GM23338 (cell line): ENCODE results near the gene ANKMY2. TPM values are rescaled to one million over a fixed set of nuclear protein-coding genes. Genes with fewer than 3 reads are reported as not detected.

Source experiments
- ATAC-seq: fragments of 200-7000 bp; cut with Tn5 transposase; 3 replicates; pipeline ENCODE4 v1.9.1; 2020
- DNase-seq: peaks from one replicate; pipeline ENCODE4 v3.0.0-alpha.2; 2015; ENCODE audit warnings: low spot score
- H2AFZ ChIP-seq: fragments of 200-600 bp; sonication (generic); 2 replicates; pipeline ENCODE4 v1.8.0; 2016; ENCODE audit warnings: antibody characterized with exemption, mild to moderate bottlenecking, moderate library complexity
- H3F3A ChIP-seq: fragments of 200-600 bp; sonication (generic); replicated peaks from 2 replicates; pipeline ENCODE4 v1.8.0; 2017; ENCODE audit warnings: antibody characterized with exemption, mixed run types, low read depth
- H3K27ac ChIP-seq: fragments of 200-600 bp; sonication (generic); 2 replicates; pipeline ENCODE4 v1.6.1; 2016; ENCODE audit warnings: low read depth
- H3K27me3 ChIP-seq: fragments of 200-600 bp; sonication (generic); 2 replicates; pipeline ENCODE4 v1.8.0; 2016; ENCODE audit warnings: mild to moderate bottlenecking, mixed run types, moderate library complexity; ENCODE audit not compliant: insufficient read depth
- H3K36me3 ChIP-seq: fragments of 200-600 bp; sonication (generic); 2 replicates; pipeline ENCODE4 v1.8.0; 2016; ENCODE audit warnings: mild to moderate bottlenecking; ENCODE audit not compliant: insufficient read depth
- H3K4me1 ChIP-seq: fragments of 200-600 bp; sonication (generic); 2 replicates; pipeline ENCODE4 v1.8.0; 2016; ENCODE audit warnings: mild to moderate bottlenecking, moderate library complexity; ENCODE audit not compliant: insufficient read depth
- H3K4me2 ChIP-seq: fragments of 200-600 bp; sonication (generic); 2 replicates; pipeline ENCODE4 v1.7.1; 2017; ENCODE audit warnings: mixed run types
- H3K4me3 ChIP-seq: fragments of 200-600 bp; sonication (generic); 2 replicates; pipeline ENCODE4 v1.6.1; 2016; ENCODE audit warnings: mixed run types
- H3K79me2 ChIP-seq: fragments of 200-600 bp; sonication (generic); replicated peaks from 2 replicates; pipeline ENCODE4 v1.8.0; 2017; ENCODE audit warnings: mild to moderate bottlenecking; ENCODE audit not compliant: insufficient read depth
- H3K9me2 ChIP-seq: fragments of 200-600 bp; sonication (generic); 2 replicates; pipeline ENCODE4 v1.8.0; 2017; ENCODE audit not compliant: insufficient read depth
- H4K20me1 ChIP-seq: fragments of 200-600 bp; sonication (generic); replicated peaks from 2 replicates; pipeline ENCODE4 v1.8.0; 2017; ENCODE audit warnings: mild to moderate bottlenecking; ENCODE audit not compliant: insufficient read depth
- H3K27ac Mint-ChIP-seq: 2 replicates; pipeline ENCODE4 v1.8.0; 2020; ENCODE audit warnings: inconsistent platforms, mild to moderate bottlenecking, moderate library complexity, mixed read lengths
- H3K27me3 Mint-ChIP-seq: 3 replicates; pipeline ENCODE4 v1.8.0; 2022; ENCODE audit warnings: low read depth, mild to moderate bottlenecking, moderate library complexity, mixed read lengths, inconsistent platforms; ENCODE audit not compliant: insufficient read depth, poor library complexity
- H3K36me3 Mint-ChIP-seq: 3 replicates; pipeline ENCODE4 v1.8.0; 2021; ENCODE audit warnings: low read depth, mild to moderate bottlenecking, inconsistent platforms, moderate library complexity, mixed read lengths
- H3K4me1 Mint-ChIP-seq: 3 replicates; pipeline ENCODE4 v1.8.0; 2020; ENCODE audit warnings: mild to moderate bottlenecking, inconsistent platforms, mixed read lengths
- H3K4me3 Mint-ChIP-seq: 3 replicates; pipeline ENCODE4 v1.8.0; 2021; ENCODE audit warnings: moderate library complexity, mild to moderate bottlenecking, inconsistent platforms, mixed read lengths
- H3K9me3 Mint-ChIP-seq: 3 replicates; pipeline ENCODE4 v1.8.0; 2020; ENCODE audit warnings: moderate library complexity, mild to moderate bottlenecking, inconsistent platforms, mixed read lengths
- CREB1 ChIP-seq: fragments of 250-450 bp; sonication (Bioruptor Pico); IDR thresholded peaks from 2 replicates; pipeline ENCODE4 v1.5.0; 2020; ENCODE audit warnings: low read depth, mild to moderate bottlenecking, moderate library complexity
- CTCF ChIP-seq, 2 experiments: fragments of 200-600 bp in 1 of 2; sonication (generic) in 1 of 2; conservative IDR thresholded peaks; 2 replicates each; pipeline versions ENCODE4 v1.5.1 to v1.6.1; 2016 to 2017; ENCODE audit warnings: antibody characterized with exemption in 2 of 2, low read depth in 2 of 2, mild to moderate bottlenecking in 2 of 2, moderate library complexity in 1 of 2
- EZH2 ChIP-seq: fragments of 200-600 bp; sonication (generic); IDR thresholded peaks from one replicate; pipeline ENCODE4 v1.8.0; 2017; ENCODE audit warnings: antibody characterized with exemption, mild to moderate bottlenecking, low read depth; ENCODE audit not compliant: unreplicated experiment
- EZH2phosphoT487 ChIP-seq: fragments of 200-600 bp; sonication (generic); IDR thresholded peaks from one replicate; pipeline ENCODE4 v1.8.1; 2018; ENCODE audit warnings: antibody characterized with exemption; ENCODE audit not compliant: unreplicated experiment
- JUNB ChIP-seq: IDR thresholded peaks from one replicate; pipeline ENCODE4 v1.6.1; 2016; ENCODE audit warnings: antibody characterized with exemption; ENCODE audit not compliant: unreplicated experiment
- NANOG ChIP-seq: IDR thresholded peaks from 2 replicates; pipeline ENCODE4 v1.6.1; 2016; ENCODE audit warnings: antibody characterized with exemption, borderline replicate concordance
- POLR2AphosphoS5 ChIP-seq: IDR thresholded peaks from 2 replicates; pipeline ENCODE4 v1.6.1; 2016; ENCODE audit warnings: antibody characterized with exemption, low read depth
- STAT1 ChIP-seq: IDR thresholded peaks from one replicate; pipeline ENCODE4 v1.6.1; 2016; ENCODE audit warnings: antibody characterized with exemption; ENCODE audit not compliant: unreplicated experiment
- ZNF114 ChIP-seq: fragments of 250-450 bp; sonication (Bioruptor Pico); IDR thresholded peaks from 2 replicates; pipeline ENCODE4 v1.5.0; 2020; ENCODE audit warnings: mild to moderate bottlenecking, moderate library complexity
- ZNF331 ChIP-seq: fragments of 250-450 bp; sonication (Bioruptor Pico); IDR thresholded peaks from 2 replicates; pipeline ENCODE4 v1.5.0; 2020; ENCODE audit warnings: low read depth, mild to moderate bottlenecking, moderate library complexity
- ZNF462 ChIP-seq: fragments of 250-450 bp; sonication (Bioruptor Pico); IDR thresholded peaks from 2 replicates; pipeline ENCODE4 v1.5.0; 2020; ENCODE audit warnings: mild to moderate bottlenecking, moderate library complexity
- polyA plus RNA-seq: library from polyadenylated mRNA; unstranded; fragments of >200 nt; fragmentation: Nextera tagmentation; extraction: Ambion mirVana; gene quantifications from 2 replicates; pipeline ENCODE4 v1.2.1, GENCODE V29; 2016
- total RNA-seq: library from RNA; depleted of rRNA; stranded (reverse); fragments of >200 nt; shearing (Covaris generic); gene quantifications from 2 replicates; pipeline ENCODE4 v1.2.3, GENCODE V29; 2014
- TF ChIP-seq, protein P1 (sequence below): IDR thresholded peaks from 2 replicates; pipeline ENCODE4 v1.6.1; 2016; ENCODE audit warnings: antibody characterized with exemption
- TF ChIP-seq, protein P2 (sequence below): IDR thresholded peaks from one replicate; pipeline ENCODE4 v1.6.1; 2018; ENCODE audit warnings: antibody characterized with exemption; ENCODE audit not compliant: unreplicated experiment

ANKMY2 gene
- total and polyA plus RNA-seq, 2 experiments from 2014 or later, result 4.4 to 9.5 TPM

- H3K9me2 ChIP-seq, result no peaks in the 10 kb centered on the region
- H3K4me3 ChIP-seq, result no peak overlapping the region
- TF ChIP-seq CREB1, result no peak
- TF ChIP-seq EZH2phosphoT487, result no peak
- no peak for TF ChIP-seq POLR2AphosphoS5
- no peak for TF ChIP-seq ZNF331
- TF ChIP-seq NANOG, result no peak
- no peak for TF ChIP-seq ZNF462
- no peak for TF ChIP-seq EZH2
- TF ChIP-seq, protein P1, sequence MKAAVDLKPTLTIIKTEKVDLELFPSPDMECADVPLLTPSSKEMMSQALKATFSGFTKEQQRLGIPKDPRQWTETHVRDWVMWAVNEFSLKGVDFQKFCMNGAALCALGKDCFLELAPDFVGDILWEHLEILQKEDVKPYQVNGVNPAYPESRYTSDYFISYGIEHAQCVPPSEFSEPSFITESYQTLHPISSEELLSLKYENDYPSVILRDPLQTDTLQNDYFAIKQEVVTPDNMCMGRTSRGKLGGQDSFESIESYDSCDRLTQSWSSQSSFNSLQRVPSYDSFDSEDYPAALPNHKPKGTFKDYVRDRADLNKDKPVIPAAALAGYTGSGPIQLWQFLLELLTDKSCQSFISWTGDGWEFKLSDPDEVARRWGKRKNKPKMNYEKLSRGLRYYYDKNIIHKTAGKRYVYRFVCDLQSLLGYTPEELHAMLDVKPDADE, result no peak
- TF ChIP-seq JUNB, result no peak
- TF ChIP-seq CTCF (conservative IDR thresholded peaks at IDR 0.05; ENCODE audit: low read depth in 2 of 2), result no peak
- TF ChIP-seq, protein P2, sequence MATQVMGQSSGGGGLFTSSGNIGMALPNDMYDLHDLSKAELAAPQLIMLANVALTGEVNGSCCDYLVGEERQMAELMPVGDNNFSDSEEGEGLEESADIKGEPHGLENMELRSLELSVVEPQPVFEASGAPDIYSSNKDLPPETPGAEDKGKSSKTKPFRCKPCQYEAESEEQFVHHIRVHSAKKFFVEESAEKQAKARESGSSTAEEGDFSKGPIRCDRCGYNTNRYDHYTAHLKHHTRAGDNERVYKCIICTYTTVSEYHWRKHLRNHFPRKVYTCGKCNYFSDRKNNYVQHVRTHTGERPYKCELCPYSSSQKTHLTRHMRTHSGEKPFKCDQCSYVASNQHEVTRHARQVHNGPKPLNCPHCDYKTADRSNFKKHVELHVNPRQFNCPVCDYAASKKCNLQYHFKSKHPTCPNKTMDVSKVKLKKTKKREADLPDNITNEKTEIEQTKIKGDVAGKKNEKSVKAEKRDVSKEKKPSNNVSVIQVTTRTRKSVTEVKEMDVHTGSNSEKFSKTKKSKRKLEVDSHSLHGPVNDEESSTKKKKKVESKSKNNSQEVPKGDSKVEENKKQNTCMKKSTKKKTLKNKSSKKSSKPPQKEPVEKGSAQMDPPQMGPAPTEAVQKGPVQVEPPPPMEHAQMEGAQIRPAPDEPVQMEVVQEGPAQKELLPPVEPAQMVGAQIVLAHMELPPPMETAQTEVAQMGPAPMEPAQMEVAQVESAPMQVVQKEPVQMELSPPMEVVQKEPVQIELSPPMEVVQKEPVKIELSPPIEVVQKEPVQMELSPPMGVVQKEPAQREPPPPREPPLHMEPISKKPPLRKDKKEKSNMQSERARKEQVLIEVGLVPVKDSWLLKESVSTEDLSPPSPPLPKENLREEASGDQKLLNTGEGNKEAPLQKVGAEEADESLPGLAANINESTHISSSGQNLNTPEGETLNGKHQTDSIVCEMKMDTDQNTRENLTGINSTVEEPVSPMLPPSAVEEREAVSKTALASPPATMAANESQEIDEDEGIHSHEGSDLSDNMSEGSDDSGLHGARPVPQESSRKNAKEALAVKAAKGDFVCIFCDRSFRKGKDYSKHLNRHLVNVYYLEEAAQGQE, result no peak
- TF ChIP-seq ZNF114 (CRISPR knock-in tag), result no peak
- TF ChIP-seq STAT1, result no peak
- peaks cover 18% of the 10 kb centered on the region; the same call in 2 of the 3 replicates for H3K4me1 Mint-ChIP-seq
- no peak overlapping the region for H3K27ac Mint-ChIP-seq
- no peak overlapping the region for H3K4me3 Mint-ChIP-seq
- H3K27me3 Mint-ChIP-seq, result no peaks in the 10 kb centered on the region
- no peaks in the 10 kb centered on the region for H3K36me3 Mint-ChIP-seq
- H3K9me3 Mint-ChIP-seq, result no peaks in the 10 kb centered on the region
- no peak overlapping the region for H3K4me2 ChIP-seq
- ATAC-seq, result no peak
- H3K79me2 ChIP-seq, result no peaks in the 10 kb centered on the region
- H4K20me1 ChIP-seq, result no peaks in the 10 kb centered on the region; the same call in 1 of the 2 replicates
- H3K27ac ChIP-seq, result no peak overlapping the region
- no peak overlapping the region for H2AFZ ChIP-seq
- no peaks in the 10 kb centered on the region for H3K27me3 ChIP-seq
- H3K4me1 ChIP-seq, result no peaks in the 10 kb centered on the region; the same call in 1 of the 2 replicates
- no peak for DNase-seq
- no peaks in the 10 kb centered on the region for H3K36me3 ChIP-seq
- no peaks in the 10 kb centered on the region for H3F3A ChIP-seq
These were observed 8.2 kb downstream of the ANKMY2 start for GRCh38 chr7:16637379-16637778.
